Memory B cell (primary cell): Measurements from ENCODE around the gene ETDC.
A peak's percentile ranks its signal among the peaks of the same experiment; 100 is the strongest.
"Not testable (repeated sequence)": the region's sequence is repeated elsewhere in the genome, so short reads cannot be mapped to it uniquely, and the experiment has no call there.

Experiments
- ATAC-seq: fragments of 150-1000 bp; cut with Tn5 transposase; 2 replicates; pipeline ENCODE4 v1.10.0; 2021; ENCODE audit warnings: low read depth, mild to moderate bottlenecking, moderate library complexity
- DNase-seq, 2 donors: peaks; one replicate each; pipeline ENCODE4 v3.0.0; 2022; ENCODE audit warnings: low spot score in 2 of 2
- H3K27ac Mint-ChIP-seq: one replicate; pipeline ENCODE4 v1.8.0; 2022; ENCODE audit warnings: mild to moderate bottlenecking, moderate library complexity, mixed read lengths
- H3K27me3 Mint-ChIP-seq: one replicate; pipeline ENCODE4 v1.8.0; 2022; ENCODE audit warnings: mixed read lengths
- H3K36me3 Mint-ChIP-seq: one replicate; pipeline ENCODE4 v1.8.0; 2022; ENCODE audit warnings: mild to moderate bottlenecking, mixed read lengths
- H3K4me1 Mint-ChIP-seq: one replicate; pipeline ENCODE4 v1.8.0; 2022; ENCODE audit warnings: mixed read lengths
- H3K4me3 Mint-ChIP-seq: one replicate; pipeline ENCODE4 v1.8.0; 2022; ENCODE audit warnings: mild to moderate bottlenecking, moderate library complexity, mixed read lengths
- H3K9me3 Mint-ChIP-seq: one replicate; pipeline ENCODE4 v1.8.0; 2022; ENCODE audit warnings: mixed read lengths

Gene ETDC

DNA sequence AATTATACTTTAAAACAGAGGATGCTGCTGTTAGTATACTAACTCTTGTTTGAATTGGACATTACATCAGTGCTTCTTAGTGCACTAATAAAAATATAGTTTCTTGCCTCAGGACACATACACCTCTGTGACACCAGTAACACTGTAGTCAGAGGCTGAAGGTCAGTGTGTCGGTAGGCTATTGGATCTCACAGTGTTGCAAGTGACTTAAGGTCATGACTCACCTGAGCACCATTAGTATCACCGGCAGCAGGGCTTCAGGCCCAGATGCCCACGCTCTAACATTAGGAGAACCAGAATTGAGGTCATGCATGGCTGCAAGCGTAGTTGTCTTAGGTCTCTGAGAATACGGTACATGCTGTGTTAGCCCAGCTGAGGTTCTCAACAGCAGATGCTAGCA, 15.2 kb downstream of the ETDC start:
- Mint-ChIP-seq H3K36me3 (peaks cover 35% of the 10 kb centered on the region), H3K27me3 (no peaks in the 10 kb centered on the region), H3K27ac (no peak overlapping the region), H3K4me1 (no peaks in the 10 kb centered on the region), H3K9me3 (peaks cover 3% of the 10 kb centered on the region), H3K4me3 (no peak overlapping the region)
- no peak for DNase-seq
- no peak for ATAC-seq

DNA sequence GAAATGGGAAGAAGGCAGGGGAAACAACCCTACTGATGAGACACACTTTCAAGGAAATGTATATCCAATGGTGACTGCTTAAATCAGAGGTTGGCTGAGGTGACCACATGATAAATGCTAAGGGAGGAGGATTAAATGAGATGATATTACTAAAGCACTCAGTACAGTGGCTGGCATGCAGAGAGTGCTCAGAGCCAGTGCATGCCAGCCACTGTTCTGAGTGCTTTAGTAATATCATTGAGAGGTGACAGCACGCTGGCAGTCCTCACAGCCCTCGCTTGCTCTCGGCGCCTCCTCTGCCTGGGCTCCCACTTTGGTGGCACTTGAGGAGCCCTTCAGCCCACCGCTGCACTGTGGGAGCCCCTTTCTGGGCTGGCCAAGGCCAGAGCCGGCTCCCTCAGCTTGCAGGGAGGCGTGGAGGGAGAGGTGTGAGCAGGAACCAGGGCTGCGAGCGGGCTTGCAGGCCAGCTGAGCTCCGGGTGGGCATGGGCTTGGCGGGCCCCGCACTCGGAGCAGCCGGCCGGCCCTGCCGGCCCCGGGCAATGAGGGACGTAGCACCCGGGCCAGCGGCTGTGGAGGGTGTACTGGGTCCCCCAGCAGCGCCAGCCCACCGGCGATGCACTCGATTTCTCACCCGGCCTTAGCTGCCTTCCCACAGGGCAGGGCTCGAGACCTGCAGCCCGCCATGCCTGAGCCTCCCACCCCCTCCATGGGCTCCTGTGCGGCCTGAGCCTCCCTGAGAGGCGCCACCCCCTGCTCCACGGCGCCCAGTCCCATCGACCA, 15.9 kb downstream of the ETDC start:
- not testable (repeated sequence) for DNase-seq, H3K27ac Mint-ChIP-seq, H3K27me3 Mint-ChIP-seq, H3K4me3 Mint-ChIP-seq, H3K9me3 Mint-ChIP-seq, ATAC-seq, H3K4me1 Mint-ChIP-seq
- peaks cover 39% of the 10 kb centered on the region for H3K36me3 Mint-ChIP-seq

DNA sequence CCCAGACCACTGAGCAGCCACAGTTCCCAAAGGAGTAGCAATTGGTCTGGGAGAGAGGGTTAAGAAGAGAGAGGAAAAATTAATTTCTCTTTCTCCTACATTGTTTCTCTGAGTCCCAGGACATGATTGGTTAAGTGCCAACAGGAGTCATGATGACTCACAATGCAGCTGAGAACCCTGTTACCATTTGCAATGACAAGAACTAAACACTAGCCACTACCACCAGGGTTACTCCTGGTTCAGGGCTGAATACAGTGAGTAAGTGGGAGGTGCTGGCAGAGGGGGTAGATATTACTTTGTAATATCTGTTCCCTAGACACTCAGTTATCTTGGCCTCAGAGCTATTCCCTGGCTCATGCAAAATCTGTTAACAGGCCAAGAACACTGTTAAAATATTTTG, 18.0 kb downstream of the ETDC start:
- H3K27ac Mint-ChIP-seq, result no peak overlapping the region
- H3K4me1 Mint-ChIP-seq, result peaks cover 11% of the 10 kb centered on the region
- ATAC-seq (no peak), DNase-seq (no peak)
- peaks cover 3% of the 10 kb centered on the region for H3K9me3 Mint-ChIP-seq
- H3K36me3 Mint-ChIP-seq, result peaks cover 34% of the 10 kb centered on the region
- H3K4me3 Mint-ChIP-seq, result no peak overlapping the region
- no peaks in the 10 kb centered on the region for H3K27me3 Mint-ChIP-seq

DNA sequence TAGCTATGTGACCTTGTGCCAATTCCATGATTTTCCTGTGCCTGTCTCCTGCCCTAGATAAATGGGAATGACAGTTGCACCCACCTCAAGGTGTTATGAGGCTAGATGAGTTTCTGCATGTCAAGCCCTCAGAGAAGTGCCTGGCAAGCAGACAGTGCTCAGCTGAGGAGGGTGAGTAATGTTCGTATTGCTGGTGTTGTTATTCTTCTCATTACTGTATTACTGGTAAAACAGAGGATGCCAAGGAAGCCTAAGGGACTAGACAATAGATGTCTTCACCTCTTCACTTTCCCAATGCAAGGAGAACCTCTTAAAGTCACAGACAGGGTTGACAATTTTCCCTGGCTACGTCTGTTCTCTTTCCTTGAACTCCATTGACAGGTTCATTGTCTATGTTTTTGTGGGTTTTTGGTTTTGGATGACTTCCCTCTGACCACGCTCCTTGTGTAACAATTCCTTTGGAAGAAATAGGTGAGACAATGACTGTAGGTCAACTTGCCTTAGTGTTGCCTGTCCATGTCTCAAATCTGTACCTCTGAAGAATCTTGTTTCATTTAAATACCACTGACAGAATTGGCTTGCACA, 19.2 kb downstream of the ETDC start:
- no peak for DNase-seq
- ATAC-seq, result no peak
- Mint-ChIP-seq H3K27me3 (no peaks in the 10 kb centered on the region), H3K36me3 (peaks cover 35% of the 10 kb centered on the region), H3K9me3 (peaks cover 1% of the 10 kb centered on the region), H3K27ac (no peak overlapping the region), H3K4me1 (peaks cover 11% of the 10 kb centered on the region), H3K4me3 (no peak overlapping the region)

DNA sequence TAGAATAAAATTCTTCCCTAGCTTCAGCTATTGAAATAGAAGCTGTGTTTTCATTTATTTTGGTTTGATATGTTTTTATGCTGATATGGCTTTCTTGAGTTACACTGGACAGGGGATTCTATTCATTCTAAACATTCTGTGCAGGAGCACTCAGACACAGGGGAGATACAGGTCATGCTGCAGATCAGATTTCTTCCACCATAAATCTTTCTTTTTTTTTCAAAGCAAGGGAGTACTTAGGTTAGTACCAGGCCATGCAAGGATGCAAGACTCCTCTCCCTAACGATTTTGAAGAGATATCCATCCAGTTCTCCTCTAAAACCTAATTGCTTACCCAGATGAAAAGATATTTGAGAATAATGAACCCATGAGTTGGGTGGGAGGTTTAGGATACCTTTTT, 21.4 kb downstream of the ETDC start:
- Mint-ChIP-seq H3K4me1 (peaks cover 11% of the 10 kb centered on the region), H3K27me3 (no peaks in the 10 kb centered on the region), H3K27ac (no peak overlapping the region), H3K36me3 (peaks cover 32% of the 10 kb centered on the region), H3K9me3 (peaks cover 1% of the 10 kb centered on the region), H3K4me3 (no peak overlapping the region)
- ATAC-seq (no peak), DNase-seq (no peak)

DNA sequence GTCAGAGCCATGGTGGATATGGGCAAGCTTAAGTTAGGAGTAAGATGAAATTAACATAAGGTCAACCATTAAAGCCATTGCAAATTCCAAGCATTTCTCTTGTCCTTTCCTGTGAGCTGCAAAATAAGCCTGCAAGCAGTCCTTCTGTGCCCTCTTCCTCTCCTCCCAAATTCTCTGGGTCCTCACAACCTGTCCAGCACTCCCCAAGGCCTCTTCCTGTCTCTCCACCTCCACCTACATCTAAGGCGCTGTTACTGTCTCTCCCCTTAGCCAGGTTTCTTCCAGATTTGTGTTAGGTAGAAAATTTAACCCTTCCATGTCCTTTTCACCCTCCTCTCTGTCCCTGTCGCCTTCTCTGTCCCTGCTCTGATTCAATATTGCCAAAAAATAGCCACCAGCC, 22.2 kb downstream of the ETDC start:
- DNase-seq, result no peak
- peaks cover 1% of the 10 kb centered on the region for H3K9me3 Mint-ChIP-seq
- H3K36me3 Mint-ChIP-seq, result peaks cover 32% of the 10 kb centered on the region
- no peak overlapping the region for H3K27ac Mint-ChIP-seq
- no peak overlapping the region for H3K4me3 Mint-ChIP-seq
- peaks cover 11% of the 10 kb centered on the region for H3K4me1 Mint-ChIP-seq
- no peak for ATAC-seq
- no peaks in the 10 kb centered on the region for H3K27me3 Mint-ChIP-seq

DNA sequence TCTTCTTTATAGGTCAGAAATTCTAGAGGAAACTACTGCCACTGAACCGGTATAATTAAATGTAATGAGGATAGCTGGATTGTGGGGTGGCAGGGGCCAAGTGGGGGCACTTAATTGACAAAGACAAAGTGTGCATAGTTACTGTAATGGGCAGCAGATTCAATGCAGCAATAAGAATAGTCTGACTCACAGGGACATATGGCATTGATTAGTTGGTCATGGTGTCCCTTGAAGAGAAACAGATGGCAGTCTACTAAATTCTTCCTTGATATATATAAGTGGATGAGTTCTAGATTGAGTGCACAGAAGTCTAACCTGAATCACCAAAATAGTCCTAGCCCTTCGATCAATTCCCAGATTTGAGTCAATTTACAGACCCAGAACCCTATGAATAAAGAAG, 31.6 kb downstream of the ETDC start:
- peak overlapping the region; percentile 27 for H3K4me3 Mint-ChIP-seq
- no peak overlapping the region for H3K27ac Mint-ChIP-seq
- no peaks in the 10 kb centered on the region for H3K27me3 Mint-ChIP-seq
- H3K36me3 Mint-ChIP-seq, result peaks cover 11% of the 10 kb centered on the region
- DNase-seq, result no peak
- no peak for ATAC-seq
- H3K4me1 Mint-ChIP-seq, result peaks cover 45% of the 10 kb centered on the region
- peaks cover 1% of the 10 kb centered on the region for H3K9me3 Mint-ChIP-seq

DNA sequence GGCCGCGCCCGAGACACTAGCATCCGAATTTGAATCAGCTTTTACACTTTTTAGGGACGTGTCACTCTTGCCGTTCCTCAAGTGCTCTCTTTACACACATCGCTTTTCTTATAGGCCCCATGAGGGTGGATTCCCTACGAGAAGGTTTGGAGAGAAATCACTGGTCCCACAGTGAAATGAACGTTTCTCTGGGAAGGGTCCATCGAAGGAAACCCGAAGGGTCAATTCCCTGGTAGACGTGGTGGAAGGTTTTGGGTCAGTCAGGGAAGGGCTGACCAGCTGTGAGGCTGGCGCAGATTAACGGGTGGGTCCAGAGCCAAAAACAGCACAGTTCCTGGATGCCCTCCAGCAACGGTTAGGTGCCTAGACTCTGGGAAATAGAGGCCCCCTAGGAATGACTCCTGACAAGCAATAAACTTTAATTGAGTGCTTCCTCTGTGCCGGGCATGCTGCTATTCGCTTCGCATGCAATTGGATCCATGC, 35.9 kb downstream of the ETDC start:
- ATAC-seq, result no peak
- DNase-seq, result no peak
- Mint-ChIP-seq H3K27me3 (no peaks in the 10 kb centered on the region), H3K9me3 (no peaks in the 10 kb centered on the region), H3K4me1 (peaks cover 29% of the 10 kb centered on the region), H3K27ac (peak overlapping the region; percentile 73), H3K4me3 (peak overlapping the region; percentile 95), H3K36me3 (peaks cover under 1% of the 10 kb centered on the region)

DNA sequence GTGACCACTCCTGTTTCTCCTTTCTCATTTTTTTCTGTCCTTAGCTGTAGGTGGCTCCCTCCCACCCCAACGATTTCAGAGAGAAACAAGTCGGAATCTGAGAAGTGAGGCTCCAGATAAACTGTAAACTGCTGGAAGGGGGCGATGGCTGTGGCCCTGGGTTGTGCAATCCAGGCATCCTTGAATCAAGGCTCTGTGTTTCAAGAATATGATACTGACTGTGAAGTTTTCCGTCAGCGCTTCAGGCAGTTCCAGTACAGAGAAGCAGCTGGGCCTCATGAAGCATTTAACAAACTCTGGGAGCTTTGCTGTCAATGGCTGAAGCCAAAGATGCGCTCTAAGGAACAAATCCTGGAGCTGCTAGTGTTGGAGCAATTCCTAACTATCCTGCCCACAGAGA, 37.7 kb downstream of the ETDC start:
- H3K4me1 Mint-ChIP-seq, result peaks cover 16% of the 10 kb centered on the region
- no peak overlapping the region for H3K4me3 Mint-ChIP-seq
- H3K9me3 Mint-ChIP-seq, result no peaks in the 10 kb centered on the region
- ATAC-seq (no peak), DNase-seq (no peak)
- H3K27me3 Mint-ChIP-seq, result no peaks in the 10 kb centered on the region
- no peak overlapping the region for H3K27ac Mint-ChIP-seq
- H3K36me3 Mint-ChIP-seq, result peaks cover 10% of the 10 kb centered on the region

DNA sequence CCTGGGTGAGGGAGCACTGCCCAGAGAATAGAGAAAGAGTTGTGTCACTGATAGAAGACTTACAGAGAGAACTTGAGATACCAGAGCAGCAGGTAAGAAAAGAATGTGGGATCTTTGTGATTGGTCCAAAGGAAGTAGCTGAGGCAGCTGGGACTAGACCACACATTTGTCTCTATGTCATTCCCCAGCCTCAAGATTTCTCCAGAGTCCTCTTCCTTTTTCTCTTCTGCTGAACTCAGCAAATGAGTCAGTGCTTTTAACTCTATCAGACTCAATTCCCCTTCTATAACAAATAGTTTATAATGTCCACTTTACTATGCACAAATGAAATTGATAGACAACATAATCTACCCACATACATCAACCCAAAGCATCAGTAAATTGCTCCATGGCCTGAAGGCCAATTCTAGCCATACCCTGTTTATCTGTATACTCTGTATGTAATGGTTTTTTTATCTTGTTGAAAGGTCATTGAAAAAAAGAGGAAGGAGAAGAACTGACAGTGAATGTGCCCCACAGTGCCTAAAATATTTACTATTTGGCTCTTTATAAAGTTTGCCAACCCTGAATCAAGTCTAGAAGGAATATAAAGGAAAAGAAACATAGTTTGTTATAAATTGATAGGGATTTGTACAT, 38.2 kb downstream of the ETDC start:
- Mint-ChIP-seq H3K27ac (no peak overlapping the region), H3K36me3 (peaks cover 10% of the 10 kb centered on the region), H3K4me3 (no peak overlapping the region), H3K9me3 (no peaks in the 10 kb centered on the region), H3K27me3 (no peaks in the 10 kb centered on the region), H3K4me1 (peaks cover 11% of the 10 kb centered on the region)
- no peak for ATAC-seq
- DNase-seq, result no peak

DNA sequence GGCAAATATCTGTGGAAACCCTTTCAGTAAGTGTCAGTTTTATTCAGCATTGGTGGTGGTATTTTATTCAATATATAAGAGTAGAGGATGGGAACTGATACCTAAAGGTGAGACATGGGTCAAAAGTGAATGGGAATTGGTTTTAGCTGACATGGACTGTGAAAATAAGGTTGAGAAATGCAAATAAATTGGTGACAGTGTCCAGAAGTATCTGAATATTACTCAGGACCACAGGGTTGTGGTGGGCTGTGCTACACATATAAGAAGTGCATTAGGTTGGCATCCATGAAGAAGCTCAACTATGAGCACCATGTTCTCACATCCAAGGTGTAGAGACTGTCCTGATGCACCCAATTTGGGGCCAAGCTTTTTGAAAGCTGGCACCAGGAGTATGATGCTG, 45.0 kb downstream of the ETDC start:
- ATAC-seq (no peak), DNase-seq (no peak)
- H3K36me3 Mint-ChIP-seq, result peaks cover 16% of the 10 kb centered on the region
- no peaks in the 10 kb centered on the region for H3K9me3 Mint-ChIP-seq
- H3K27me3 Mint-ChIP-seq, result no peaks in the 10 kb centered on the region
- no peak overlapping the region for H3K4me3 Mint-ChIP-seq
- H3K4me1 Mint-ChIP-seq, result no peaks in the 10 kb centered on the region
- H3K27ac Mint-ChIP-seq, result no peak overlapping the region
